OCI-LY1 (cell line): Measurements from ENCODE around the gene LIPT2.

Experiments
- H2AFZ ChIP-seq: fragments of 200-600 bp; sonication (generic), shearing (Covaris generic); 2 replicates; pipeline ENCODE4 v1.6.0; 2014; ENCODE audit warnings: antibody characterized with exemption, mild to moderate bottlenecking, low read length
- H3F3A ChIP-seq: fragments of 200-600 bp; sonication (generic), shearing (Covaris generic); 2 replicates; pipeline ENCODE4 v1.6.0; 2014; ENCODE audit warnings: mild to moderate bottlenecking, antibody characterized with exemption, low read length, moderate library complexity; ENCODE audit not compliant: insufficient read depth
- H3K27ac ChIP-seq: fragments of 200-600 bp; sonication (generic); 2 replicates; pipeline ENCODE4 v1.5.1; 2014; ENCODE audit warnings: low read length, mixed run types, mild to moderate bottlenecking, low read depth; ENCODE audit not compliant: poor library complexity, severe bottlenecking
- H3K27me3 ChIP-seq: fragments of 200-600 bp; sonication (generic); 2 replicates; pipeline ENCODE4 v1.6.0; 2014; ENCODE audit warnings: antibody characterized with exemption, mild to moderate bottlenecking, low read length, moderate library complexity; ENCODE audit not compliant: insufficient read depth
- H3K36me3 ChIP-seq: fragments of 200-600 bp; sonication (generic); 2 replicates; pipeline ENCODE4 v1.6.1; 2014; ENCODE audit warnings: mild to moderate bottlenecking, antibody characterized with exemption, low read length, moderate library complexity, mixed read lengths; ENCODE audit not compliant: insufficient read depth
- H3K4me1 ChIP-seq: fragments of 200-600 bp; sonication (generic); 2 replicates; pipeline ENCODE4 v1.5.1; 2014; ENCODE audit warnings: mild to moderate bottlenecking, low read length, moderate library complexity; ENCODE audit not compliant: insufficient read depth, severe bottlenecking
- H3K4me2 ChIP-seq: fragments of 200-600 bp; sonication (generic), shearing (Covaris generic); 2 replicates; pipeline ENCODE4 v1.6.1; 2014; ENCODE audit warnings: low read length
- H3K4me3 ChIP-seq: fragments of 200-600 bp; sonication (generic); 2 replicates; pipeline ENCODE4 v1.5.1; 2014; ENCODE audit warnings: low read length, low read depth, mild to moderate bottlenecking, mixed read lengths; ENCODE audit not compliant: poor library complexity, severe bottlenecking
- H3K79me2 ChIP-seq: fragments of 200-600 bp; shearing (Covaris generic); 2 replicates; pipeline ENCODE4 v1.6.1; 2016; ENCODE audit warnings: mixed run types, low read length, mixed read lengths; ENCODE audit not compliant: insufficient read depth
- H3K9ac ChIP-seq: fragments of 200-600 bp; sonication (generic), shearing (Covaris generic); 2 replicates; pipeline ENCODE4 v1.6.1; 2014; ENCODE audit warnings: mild to moderate bottlenecking, low read length, mixed read lengths
- H3K9me2 ChIP-seq: fragments of 200-600 bp; sonication (generic), shearing (Covaris generic); 2 replicates; pipeline ENCODE4 v1.6.1; 2014; ENCODE audit warnings: low read depth, mild to moderate bottlenecking, low read length, mixed read lengths
- H3K9me3 ChIP-seq: fragments of 200-600 bp; shearing (Covaris generic); 2 replicates; pipeline ENCODE4 v1.6.1; 2014; ENCODE audit warnings: low read length, mixed read lengths
- H4K20me1 ChIP-seq: fragments of 200-600 bp; sonication (generic), shearing (Covaris generic); 2 replicates; pipeline ENCODE4 v1.6.0; 2016; ENCODE audit warnings: mild to moderate bottlenecking, low read length; ENCODE audit not compliant: insufficient read depth
- EZH2 ChIP-seq: fragments of 200-600 bp; sonication (generic), shearing (Covaris generic); IDR thresholded peaks from 2 replicates; pipeline ENCODE4 v1.8.0; 2017; ENCODE audit warnings: borderline replicate concordance, mixed run types, mild to moderate bottlenecking, antibody characterized with exemption, low read length, moderate library complexity, mixed read lengths
- TF ChIP-seq, protein P1 (sequence below): fragments of 200-600 bp; sonication (generic), shearing (Covaris generic); IDR thresholded peaks from 2 replicates; pipeline ENCODE4 v1.5.1; 2017; ENCODE audit warnings: mild to moderate bottlenecking, antibody characterized with exemption, low read length, moderate library complexity, mixed read lengths

The LIPT2 gene

GRCh38 chr11:74474316-74474715, 19.2 kb downstream of the LIPT2 start:
- no peak overlapping the region for H3K27ac ChIP-seq
- H3K4me3 ChIP-seq = no peak overlapping the region
- no peaks in the 10 kb centered on the region for H3K36me3 ChIP-seq
- H3K4me2 ChIP-seq = no peak overlapping the region
- H3K4me1 ChIP-seq = no peaks in the 10 kb centered on the region
- H3F3A ChIP-seq = no peaks in the 10 kb centered on the region
- TF ChIP-seq EZH2 = no peak
- TF ChIP-seq, protein P1, sequence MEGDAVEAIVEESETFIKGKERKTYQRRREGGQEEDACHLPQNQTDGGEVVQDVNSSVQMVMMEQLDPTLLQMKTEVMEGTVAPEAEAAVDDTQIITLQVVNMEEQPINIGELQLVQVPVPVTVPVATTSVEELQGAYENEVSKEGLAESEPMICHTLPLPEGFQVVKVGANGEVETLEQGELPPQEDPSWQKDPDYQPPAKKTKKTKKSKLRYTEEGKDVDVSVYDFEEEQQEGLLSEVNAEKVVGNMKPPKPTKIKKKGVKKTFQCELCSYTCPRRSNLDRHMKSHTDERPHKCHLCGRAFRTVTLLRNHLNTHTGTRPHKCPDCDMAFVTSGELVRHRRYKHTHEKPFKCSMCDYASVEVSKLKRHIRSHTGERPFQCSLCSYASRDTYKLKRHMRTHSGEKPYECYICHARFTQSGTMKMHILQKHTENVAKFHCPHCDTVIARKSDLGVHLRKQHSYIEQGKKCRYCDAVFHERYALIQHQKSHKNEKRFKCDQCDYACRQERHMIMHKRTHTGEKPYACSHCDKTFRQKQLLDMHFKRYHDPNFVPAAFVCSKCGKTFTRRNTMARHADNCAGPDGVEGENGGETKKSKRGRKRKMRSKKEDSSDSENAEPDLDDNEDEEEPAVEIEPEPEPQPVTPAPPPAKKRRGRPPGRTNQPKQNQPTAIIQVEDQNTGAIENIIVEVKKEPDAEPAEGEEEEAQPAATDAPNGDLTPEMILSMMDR = no peak
- H4K20me1 ChIP-seq = no peaks in the 10 kb centered on the region
- no peaks in the 10 kb centered on the region for H3K9me2 ChIP-seq
- no peak overlapping the region for H3K9ac ChIP-seq
- no peaks in the 10 kb centered on the region for H3K79me2 ChIP-seq
- no peaks in the 10 kb centered on the region for H3K9me3 ChIP-seq
- no peaks in the 10 kb centered on the region for H3K27me3 ChIP-seq
- H2AFZ ChIP-seq = no peak overlapping the region

DNA sequence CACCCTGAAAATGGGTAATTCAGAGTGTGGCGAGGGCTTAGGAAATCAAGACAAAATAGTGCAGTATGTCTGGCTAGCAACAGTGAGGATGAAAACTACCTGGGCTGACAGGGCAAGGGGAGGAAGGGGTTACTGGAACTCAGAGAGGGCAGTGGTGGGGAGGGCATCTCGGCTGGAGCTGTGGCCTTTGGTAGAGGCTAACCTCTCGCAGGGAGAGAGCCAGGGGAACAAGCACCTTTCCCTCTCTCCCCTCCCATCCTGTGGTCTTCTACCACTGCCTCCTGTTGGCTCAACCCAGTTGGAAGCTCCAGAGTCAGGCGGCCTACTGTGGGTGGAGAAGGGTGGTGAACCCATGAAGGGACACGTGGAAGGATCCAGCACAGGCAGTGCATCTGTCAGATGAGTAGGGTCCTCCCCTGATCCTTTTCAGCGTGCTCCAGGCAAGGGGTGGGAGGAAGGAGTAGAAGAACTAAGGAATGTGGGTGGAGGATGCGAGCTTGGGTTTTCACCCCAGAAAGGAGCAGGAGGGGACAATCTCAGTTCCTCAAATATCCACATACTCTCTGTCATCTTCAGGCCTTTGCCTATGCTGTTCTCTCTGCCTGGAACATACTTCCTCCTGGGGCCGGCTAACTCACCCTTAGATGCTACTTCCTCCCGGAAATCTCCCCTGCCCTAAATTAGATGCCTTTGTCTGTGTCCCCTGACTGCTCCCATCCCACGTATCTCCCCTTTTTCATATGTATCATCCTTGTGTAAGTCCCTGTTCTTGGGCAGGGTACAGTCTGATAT, 19.9 kb downstream of the LIPT2 start:
- Histone ChIP-seq H2AFZ (no peak overlapping the region), H3K9ac (no peak overlapping the region), H3K4me1 (no peaks in the 10 kb centered on the region), H3K4me3 (no peak overlapping the region), H3F3A (no peaks in the 10 kb centered on the region), H3K9me2 (no peaks in the 10 kb centered on the region), H3K27ac (no peak overlapping the region), H4K20me1 (no peaks in the 10 kb centered on the region), H3K79me2 (no peaks in the 10 kb centered on the region), H3K27me3 (no peaks in the 10 kb centered on the region), H3K9me3 (no peaks in the 10 kb centered on the region), H3K36me3 (no peaks in the 10 kb centered on the region), H3K4me2 (no peak overlapping the region)
- TF ChIP-seq EZH2 = no peak
- TF ChIP-seq, protein P1 = no peak

DNA sequence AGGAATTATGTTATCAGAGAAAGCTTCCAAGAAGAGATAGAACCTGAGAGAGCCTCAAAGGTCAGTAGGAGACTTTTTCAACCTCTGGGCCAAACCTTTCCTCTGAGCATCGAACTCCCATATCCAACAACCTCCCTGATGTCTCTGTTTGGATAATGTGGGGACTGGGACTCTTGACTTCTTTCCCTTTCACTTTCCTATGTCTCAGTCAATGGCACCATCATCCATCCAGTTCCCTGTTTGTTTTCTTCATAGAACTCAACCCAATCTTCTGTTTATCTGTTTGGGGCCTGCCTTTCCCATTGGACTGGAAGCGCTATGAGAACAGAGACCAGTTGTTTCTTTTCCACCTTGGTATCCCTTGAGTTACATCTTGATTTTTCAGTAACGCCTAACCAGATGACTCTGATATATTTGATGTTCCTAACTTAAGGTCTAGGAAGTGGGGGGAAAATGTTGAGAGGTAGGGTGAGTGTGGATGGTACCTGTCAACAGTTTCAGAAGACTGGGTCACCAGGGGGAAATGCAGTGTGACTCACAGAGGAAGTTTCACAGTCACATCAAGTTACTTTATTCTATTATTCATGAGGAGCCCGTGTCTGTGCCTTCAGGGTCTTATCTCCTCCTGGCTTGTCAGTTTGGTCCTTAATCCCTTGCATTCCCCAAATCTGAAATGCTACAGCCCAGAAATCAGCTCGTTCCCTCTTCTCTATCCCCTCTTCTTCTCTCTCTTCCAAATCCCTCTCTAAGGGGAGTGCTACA, 21.7 kb downstream of the LIPT2 start:
- H3K9me3 ChIP-seq = no peaks in the 10 kb centered on the region
- H3K27ac ChIP-seq = no peak overlapping the region
- no peaks in the 10 kb centered on the region for H3K79me2 ChIP-seq
- H3K4me1 ChIP-seq = no peaks in the 10 kb centered on the region
- no peaks in the 10 kb centered on the region for H3K27me3 ChIP-seq
- no peak overlapping the region for H3K9ac ChIP-seq
- no peaks in the 10 kb centered on the region for H3K36me3 ChIP-seq
- no peaks in the 10 kb centered on the region for H4K20me1 ChIP-seq
- no peaks in the 10 kb centered on the region for H3K9me2 ChIP-seq
- H2AFZ ChIP-seq = no peak overlapping the region
- TF ChIP-seq EZH2 = no peak
- TF ChIP-seq, protein P1 = no peak
- no peaks in the 10 kb centered on the region for H3F3A ChIP-seq
- H3K4me2 ChIP-seq = no peak overlapping the region
- no peak overlapping the region for H3K4me3 ChIP-seq
